NCI-H526 treated with DMSO at 0.1 percent for 48 hours (cell line): ENCODE measurements around the gene PRKAR2B.
A peak's percentile ranks its signal among the peaks of the same experiment; 100 is the strongest.

Experiments
- DNase-seq: peaks from one replicate; lab custom pipeline; 2025; lab: John Stamatoyannopoulos, UW

Gene PRKAR2B

DNA sequence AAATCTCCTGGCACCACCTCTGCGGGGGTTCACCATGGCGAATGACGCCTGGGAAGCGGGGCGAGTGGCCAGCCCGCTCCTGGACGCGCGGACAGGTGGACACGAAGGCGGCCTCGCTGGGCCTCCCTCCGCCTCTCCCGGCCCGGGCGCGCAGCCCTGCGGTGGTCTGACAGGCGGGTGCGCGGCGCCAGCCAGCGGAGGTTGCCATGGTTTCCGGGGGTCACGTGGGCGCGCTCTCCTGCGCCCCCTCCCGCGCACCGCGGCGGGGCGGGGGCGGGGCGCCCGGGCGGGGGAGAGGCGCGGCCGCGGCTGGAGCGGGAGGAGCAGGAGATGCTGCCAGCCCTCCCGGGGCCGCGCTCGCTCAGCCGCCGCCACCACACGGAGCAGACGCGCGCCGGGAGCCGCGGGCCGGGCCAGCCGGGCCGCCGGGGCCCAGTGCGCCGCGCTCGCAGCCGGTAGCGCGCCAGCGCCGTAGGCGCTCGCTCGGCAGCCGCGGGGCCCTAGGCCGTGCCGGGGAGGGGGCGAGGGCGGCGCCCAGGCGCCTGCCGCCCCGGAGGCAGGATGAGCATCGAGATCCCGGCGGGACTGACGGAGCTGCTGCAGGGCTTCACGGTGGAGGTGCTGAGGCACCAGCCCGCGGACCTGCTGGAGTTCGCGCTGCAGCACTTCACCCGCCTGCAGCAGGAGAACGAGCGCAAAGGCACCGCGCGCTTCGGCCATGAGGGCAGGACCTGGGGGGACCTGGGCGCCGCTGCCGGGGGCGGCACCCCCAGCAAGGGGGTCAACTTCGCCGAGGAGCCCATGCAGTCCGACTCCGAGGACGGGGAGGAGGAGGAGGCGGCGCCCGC lies at the start of gene PRKAR2B:
TSS of gene PRKAR2B (plus strand) at position 359 of the 848 bp plus-strand sequence. CDS start at position 562, 203 bp downstream.
- peak; percentile 86 for DNase-seq

DNA sequence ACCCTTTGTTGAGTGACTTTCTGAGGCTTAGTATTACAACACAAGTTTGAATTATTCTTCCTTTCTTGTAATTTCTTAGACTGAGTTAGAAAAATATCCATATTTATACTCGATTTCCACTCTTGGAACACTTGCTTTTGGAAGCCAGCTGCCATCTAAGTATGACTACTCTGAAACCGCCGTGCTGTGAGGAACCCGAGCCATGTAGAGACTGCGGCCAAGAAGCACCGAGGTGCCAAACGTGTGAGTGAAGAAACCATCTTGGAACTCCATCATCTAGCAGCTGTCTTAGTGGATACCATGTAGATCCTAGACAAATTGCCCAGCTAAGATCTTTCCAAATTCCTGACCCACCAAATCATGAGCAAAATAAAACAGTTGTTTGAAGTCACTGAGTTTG lies 49.7 kb upstream of the PRKAR2B start:
- no peak for DNase-seq

DNA sequence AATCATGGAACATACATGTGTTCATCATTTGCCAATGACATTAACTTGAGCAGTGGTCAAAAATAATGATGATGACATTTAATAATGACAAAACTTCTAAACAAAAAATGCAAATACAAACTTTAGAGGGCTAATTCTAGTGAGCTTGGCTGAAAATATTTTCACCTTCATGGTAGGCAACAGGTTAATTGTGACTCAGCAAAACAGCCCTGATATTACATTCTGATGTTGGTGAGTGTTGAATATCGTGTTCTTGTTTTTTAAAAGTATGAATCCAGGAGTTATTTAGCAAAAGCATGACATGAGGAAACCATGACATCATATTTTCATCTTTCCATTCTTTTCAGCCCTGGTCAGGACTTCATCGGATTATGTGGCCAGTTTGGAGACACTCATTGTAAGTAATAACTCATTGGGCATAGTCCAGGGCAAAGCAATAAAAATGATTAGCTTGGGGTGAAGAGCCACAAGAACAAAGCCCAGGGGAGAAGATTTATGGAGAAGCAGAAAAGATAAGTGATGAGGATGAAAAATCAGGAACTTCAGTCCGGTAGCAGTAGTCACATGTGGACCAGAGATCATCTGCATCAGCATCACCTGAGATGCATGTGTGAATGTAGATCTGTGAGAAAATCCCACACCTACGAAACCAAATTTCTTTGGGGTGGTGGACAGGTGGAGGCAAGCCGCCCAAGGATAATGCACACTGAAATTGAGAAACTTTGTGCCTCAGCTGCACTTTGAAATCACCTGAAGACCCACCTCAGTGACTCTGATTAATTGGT lies 46.8 kb upstream of the PRKAR2B start:
- DNase-seq: no peak

DNA sequence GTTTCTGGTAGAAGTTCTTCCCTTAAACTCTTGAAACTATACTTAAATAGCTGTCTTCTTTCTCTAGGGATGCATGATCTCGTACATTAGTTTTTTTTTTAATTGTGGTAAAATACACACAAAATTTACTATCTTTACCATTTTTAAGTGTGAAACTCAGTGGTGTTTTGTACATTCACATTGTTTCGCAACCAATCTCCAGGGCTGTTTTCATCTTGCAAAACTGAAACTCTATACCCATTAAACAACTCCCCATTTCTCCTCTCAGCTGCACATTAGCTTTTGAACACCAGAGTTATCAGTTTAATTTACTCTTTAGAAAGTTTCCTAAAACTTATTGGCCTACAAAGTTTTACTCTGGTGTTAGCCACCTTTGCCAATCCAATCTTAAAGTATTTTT lies 45.5 kb upstream of the PRKAR2B start:
- no peak for DNase-seq

DNA sequence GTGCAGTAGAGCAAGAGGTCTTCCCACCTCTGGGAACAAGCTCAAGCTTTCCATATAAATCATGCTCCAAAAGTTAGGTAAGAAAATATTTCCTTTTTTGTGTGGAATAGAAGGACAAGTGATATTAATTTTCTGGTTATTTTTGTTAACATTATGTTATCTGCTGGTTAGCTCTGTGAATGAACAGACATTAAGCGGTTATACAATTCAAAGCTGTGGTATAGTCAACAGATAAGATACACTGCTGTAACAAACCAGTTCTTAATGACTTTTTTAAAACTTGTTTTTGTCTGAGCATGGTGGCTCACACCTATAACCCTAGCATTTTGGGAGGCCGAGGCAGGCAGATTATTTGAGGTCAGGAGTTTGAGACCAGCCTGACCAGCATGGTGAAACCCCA lies 43.0 kb upstream of the PRKAR2B start:
- DNase-seq: no peak

DNA sequence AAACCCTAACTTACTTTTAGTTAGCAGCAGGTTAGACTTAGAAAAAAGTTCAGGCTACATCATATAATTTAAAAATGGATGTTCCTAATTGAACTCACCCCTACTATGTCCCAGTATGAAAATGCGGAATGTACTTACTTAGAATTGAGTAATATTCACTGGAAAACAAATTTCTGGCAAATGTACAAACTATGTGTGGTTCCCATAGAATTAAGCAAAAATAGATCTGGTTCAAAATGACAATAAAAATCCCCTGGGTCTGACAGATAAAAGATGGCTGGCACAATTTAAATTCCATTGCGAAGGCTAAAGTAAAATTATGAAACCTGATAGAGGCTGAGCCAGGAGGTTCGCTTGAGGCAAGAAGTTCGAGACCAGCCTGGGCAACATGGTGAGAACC lies 42.4 kb upstream of the PRKAR2B start:
- DNase-seq: no peak

DNA sequence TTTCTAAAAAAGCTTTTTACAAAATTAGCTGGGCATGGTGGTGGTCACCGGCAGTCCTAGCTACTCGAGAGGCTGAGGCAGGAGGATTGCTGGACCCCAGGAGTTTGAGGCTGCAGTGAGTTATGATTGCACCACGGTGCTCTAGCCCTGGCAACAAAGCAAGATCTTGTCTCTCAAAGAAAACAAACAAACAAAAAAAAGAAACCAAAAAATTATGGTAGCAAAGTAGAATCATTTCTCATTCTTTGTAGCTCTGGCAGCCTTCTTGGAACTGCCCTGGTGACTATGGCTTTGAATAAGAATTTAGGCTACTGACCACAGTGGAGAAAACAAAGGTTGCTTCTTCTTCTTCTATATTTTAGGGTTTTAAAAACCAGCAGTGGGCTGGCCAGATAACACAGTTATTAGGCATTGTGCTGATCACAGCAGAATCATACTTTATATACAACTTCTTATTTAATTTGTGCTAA lies 41.9 kb upstream of the PRKAR2B start:
- no peak for DNase-seq

DNA sequence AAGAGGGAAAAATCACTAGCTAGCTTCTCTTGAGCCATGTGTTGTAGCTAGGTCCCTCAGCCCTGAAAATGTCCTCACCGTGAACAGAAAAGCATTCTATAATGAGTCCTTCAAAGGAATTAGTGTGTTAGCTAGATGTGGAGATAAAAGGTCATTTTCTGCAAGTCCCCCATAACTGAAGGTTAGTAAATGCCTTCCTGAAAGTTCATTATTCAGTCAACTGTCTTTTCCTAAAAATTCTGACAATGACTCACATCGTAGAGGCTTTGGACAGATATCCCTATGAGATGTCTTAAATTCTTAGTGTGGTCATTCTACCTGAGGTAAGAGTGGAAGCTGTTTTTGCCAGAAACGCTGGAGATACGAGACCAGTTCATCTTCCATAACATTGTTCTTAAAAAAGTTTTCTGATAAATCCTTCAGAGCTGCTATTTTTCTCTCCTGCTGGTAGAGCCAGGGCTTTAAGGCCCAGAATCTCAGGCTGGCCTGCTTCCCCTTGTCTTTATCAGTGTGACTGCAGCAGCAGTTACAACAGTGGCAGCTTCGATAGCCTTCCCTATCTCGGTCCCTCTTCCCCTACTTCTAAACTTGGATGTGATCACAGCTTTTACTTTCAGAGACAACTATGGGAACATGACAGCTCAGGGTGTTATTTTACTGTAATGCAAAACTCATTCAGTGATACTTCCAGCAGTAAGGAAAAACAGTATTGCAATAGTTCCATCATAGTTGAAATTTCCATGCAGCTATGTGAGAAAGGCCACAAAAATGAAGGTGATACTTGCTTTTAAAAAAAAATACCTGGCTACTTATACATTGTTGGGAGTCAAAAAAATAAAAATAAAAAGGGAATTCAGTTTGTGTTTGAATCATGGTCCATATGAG lies 37.3 kb upstream of the PRKAR2B start:
- no peak for DNase-seq

DNA sequence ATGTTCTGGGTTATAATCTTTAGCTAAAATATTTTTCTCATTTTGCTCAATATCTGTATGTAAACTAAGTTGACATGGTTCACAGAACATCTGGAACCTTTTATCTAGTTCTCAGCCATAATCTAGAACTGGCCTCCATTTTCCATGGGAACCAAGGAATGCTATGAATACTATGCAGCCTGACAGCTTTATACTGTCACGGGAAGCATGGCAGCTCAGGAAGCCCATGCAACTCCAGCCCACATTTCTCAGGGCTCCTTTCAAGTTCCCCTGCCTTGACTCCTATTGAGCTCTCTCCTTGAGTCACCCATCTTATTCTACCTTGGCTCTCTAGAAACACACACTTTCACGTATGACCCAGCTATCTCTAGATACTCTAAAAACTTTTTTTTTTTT lies 36.6 kb upstream of the PRKAR2B start:
- no peak for DNase-seq

DNA sequence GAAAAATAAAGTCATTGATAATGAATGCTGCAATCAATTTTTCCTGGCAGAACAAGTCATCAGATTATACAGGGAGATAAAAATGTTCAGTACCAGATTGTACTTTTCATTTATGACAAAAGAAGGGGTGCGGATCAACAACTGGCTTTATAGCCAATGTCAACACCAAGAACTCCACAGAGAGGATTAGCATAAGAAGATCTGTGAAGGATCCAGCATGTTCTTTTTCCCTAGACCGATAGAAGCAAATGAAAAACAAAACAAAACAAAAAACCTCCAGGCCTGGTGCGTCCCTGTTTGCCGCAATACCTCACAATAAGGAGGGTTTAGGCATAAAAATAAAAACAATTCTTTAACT lies 34.7 kb upstream of the PRKAR2B start:
- DNase-seq: no peak

DNA sequence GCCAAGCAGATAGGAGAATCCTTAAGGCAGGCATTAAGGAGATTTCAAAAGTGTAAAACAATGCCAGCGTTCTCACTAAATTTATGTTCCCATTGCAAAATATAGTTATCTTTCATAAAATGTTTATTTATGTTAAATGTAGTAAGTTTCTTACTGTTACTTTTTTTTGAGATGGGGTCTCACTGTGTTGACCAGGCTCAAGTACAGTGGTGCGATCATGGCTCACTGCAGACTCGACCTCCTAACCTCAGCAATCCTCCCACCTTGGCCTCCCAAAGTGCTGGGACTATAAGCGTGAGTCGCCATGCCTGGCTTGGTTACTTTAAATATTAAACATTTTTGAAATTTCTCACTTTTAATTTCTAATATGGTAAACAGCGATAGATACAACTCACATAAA lies 31.8 kb upstream of the PRKAR2B start:
- DNase-seq: no peak

DNA sequence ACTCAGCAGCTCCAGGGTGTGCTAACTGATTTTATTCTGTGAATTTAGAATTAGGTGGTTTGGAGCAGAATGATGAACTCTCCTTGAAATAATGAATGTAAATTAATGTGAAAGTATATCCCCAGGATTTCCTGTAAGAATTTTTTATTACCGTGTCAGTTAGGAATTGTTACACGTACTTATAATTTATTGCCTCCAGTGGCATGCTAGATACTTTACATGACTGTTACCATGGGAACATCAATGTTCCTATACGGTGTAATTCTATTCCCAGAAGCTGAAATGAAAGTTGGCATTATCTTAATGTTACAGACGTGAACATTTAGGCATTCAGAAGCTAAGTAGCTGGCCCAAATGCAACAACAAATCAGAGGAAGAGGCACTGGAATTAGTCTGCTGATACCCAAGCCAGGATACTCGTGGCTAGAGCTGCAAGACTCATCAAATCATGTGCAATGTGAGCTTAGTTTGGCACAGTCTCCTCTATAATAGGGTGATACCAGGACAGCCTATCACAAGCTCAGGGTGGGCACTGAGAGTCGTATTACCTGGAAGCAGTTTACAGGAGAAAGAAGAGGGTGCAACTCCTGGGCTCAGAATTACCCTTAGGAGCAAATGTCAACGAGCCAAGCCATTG lies 30.0 kb upstream of the PRKAR2B start:
- no peak for DNase-seq

DNA sequence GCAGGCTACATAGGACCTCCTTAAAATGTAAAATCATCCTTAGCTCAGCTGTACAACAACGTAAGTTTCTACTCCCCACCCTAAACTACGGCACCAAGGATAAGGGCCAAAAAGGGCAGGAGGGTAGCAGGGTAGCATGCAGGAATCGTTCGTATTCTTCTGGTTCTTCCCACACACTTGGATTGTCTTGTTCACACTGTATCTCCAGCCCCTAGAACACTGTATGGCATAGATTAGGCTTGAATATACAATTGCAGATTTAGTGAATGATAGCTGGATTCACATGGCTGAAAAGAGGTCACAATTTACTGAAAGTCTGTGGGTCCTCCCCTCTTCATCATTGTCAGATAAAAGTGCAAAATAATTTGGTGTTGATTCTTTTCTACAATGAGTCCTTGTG lies 28.2 kb upstream of the PRKAR2B start:
- no peak for DNase-seq

DNA sequence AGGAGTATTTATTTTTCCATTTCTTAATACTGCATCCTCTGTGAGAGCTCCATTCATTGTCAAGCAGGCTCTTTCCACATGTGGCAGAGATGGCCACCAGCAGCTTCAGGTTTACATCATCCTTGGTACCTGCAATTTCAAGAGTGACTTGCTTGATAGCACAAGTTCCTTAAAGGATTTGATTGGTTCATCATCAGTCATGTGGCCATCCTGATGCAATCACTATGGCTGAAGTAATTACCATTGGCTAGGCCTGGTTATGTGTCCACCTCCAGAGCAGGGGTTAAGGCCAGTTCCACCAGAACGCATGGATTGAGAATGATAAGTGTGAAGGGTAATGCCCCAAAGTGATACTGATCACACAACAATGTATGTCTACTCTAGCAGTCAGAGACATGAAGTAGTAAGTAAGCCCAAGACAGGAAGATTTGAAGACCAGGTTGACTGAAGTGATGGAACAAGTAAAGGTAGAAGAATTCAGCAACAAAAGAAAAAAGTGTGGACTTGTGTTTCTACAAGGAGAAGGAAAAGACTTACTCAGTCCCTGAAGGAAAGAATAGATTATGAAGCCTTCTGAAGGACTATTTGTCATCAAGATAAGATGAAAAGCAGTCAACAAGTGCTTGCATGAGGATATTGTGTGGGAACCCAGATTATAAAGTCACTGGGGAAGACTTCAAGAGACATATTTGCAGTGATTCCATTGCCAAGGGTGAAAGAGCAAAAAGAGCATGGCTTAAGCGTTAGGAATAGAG lies 26.4 kb upstream of the PRKAR2B start:
- no peak for DNase-seq

DNA sequence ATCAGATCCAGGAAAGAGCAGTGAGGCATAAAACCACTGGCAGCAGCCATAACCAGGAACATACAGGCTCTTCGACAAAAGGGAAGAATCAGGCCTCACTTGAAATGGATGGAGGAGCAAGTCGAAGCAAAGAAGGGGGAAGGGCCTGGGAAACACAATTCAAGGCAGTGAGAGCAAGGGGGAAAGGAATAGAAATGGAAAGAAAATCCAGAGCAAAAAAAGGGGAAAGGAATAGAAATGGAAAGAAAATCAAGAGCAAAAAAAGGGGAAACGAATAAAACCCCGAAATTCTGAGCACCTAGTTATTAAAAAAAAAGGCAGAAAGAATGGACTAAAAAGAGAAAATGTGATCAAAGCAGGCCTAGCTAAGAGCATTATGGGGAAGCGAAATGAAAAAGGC lies 24.1 kb upstream of the PRKAR2B start:
- DNase-seq: no peak

DNA sequence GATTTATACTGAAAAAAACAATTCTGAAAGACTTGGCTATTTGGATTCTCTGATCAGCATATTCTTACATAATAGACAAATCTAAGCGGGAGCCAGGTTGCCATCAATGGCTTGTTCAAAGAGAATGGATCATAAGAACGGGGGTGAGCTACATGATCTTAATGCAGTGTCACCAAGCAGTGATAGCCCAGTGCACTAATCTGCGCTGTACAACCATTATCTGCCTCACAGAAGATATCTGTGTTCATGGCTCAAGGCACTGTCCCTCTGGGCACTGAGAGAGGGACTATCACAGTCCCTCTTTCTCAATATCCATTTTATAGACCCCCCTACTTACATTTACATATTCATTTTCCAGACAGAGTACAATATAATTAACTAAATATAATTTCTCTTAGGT lies 22.9 kb upstream of the PRKAR2B start:
- no peak for DNase-seq

DNA sequence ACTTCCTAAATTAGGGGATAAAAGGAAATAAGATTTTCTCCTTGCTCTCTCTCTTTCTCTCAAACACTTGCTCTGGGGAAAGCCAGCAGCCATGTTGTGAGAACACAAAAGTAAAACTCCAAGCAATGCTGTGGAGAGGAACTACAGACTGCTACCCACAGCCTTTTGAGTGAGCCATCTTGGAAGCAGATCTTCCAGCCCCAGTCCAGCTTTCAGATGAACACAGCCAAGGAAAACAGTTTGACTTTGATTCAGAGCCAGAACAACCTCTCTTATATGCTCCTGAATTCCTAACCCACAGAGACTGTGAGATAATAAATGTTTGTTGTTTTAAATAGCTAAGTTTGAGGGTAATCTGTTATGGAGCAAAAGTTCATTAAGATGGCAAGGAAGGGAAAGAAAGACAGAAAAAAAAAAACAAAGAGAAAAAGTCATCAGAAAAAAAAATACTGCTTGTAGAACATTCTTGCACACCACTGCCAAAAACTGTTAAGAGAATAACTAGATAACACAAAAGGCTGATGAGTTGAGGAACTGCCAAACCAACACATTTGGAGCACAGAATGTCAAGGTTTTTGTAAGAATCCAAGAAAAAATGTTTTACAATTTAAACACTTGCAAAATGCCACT lies 20.9 kb upstream of the PRKAR2B start:
- DNase-seq: no peak

DNA sequence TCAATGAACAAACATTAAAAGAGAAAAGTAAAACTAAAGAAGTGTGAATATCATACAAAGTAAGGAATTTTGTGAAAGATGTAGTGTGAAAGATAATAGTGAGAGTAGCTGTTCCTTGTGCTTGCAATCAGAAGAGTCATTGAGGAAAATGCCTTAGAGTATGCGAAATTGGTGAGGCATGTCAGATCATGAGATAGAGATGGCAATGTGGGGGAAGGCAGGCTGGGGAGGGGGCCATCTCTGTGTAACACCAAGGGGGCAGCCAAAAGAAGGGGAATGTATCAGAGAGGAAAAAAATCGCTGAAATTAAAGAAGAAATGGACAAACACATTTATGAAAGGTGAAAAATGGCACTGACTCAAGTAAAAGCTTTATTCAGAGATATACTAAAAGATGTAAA lies 19.6 kb upstream of the PRKAR2B start:
- DNase-seq: no peak

DNA sequence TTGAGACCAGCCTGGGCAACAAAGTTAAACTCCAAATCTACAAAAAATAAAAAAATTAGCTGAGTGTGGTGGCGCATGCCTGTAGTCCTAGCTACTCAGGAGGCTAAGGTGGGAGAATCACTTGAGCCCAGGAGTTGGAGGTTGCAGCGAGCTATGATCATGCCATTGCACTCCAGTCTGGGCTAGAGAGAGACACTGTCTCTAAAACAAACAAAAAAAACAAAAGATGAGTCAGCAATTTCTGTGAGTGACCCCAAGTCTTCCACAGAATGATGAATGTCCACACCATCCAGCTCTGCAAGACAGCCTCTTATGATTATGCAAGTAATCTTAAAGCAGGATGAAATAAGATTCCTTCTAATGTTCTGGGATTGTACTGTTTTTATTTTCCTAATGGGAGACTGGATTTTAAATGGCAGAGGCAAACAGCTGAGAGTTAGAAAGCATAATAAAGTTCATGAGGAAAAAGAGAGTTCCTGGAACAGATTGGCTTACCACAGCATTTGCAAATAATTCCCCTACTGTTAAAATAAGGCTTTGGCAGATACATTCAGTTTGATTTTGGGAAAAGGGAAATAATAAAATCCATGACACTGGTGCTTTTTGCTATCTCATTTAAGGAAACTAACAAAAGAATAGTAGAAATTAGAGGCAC lies 18.9 kb upstream of the PRKAR2B start:
- DNase-seq: no peak

DNA sequence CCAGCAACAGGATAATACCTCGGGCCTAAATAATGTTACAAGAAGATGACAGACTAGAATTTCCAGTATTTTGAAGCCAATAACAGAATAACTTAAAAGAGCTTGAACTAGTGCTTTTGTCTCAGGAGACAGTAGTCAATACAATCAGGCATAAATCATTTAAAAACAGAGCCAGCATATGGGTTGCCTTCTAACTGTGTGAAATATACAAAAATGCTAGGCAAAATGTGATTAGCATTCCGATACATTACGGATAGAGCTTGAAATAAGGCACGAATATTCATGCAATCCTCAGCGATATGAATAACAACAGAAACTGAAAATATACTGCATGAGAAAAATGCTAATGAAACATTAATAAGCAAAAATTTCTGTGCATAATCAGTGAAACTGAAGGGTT lies 18.3 kb upstream of the PRKAR2B start:
- DNase-seq: no peak
